ENCODE results near the gene BAG1.

BAG1 gene

GRCh38 chr9:33202552-33203201 is 61.8 kb downstream of the BAG1 start:
- DNase-seq = no peak
